AG04450 (cell line): Measurements from ENCODE around the gene ABHD15. TPM values are rescaled to one million over a fixed set of nuclear protein-coding genes. Genes with fewer than 3 reads are reported as not detected.

ENCODE experiments used
- CTCF ChIA-PET: fragments of 300-600, 350-600 bp; formaldehyde crosslinking; extraction: SDS; loops from one replicate; lab custom pipeline; 2022; ENCODE audit warnings: antibody characterized with exemption, inconsistent platforms; lab: Charles Lee
- POLR2A ChIA-PET: fragments of 350-600 bp; formaldehyde crosslinking; extraction: SDS; loops from one replicate; lab custom pipeline; 2021; ENCODE audit warnings: antibody characterized with exemption, inconsistent platforms; lab: Yijun Ruan, JAX
- DNase-seq: peaks from one replicate; pipeline ENCODE4 v3.0.0-alpha.2; 2011; ENCODE audit warnings: low read depth, low spot score
- H3K27ac ChIP-seq: one replicate; pipeline ENCODE4 v1.5.1; 2012; ENCODE audit warnings: low read depth, low read length, control low read depth
- H3K27me3 ChIP-seq: one replicate; pipeline ENCODE4 v1.6.0; 2012; ENCODE audit warnings: low read length; ENCODE audit not compliant: control insufficient read depth, insufficient read depth
- H3K4me3 ChIP-seq: 2 replicates; pipeline ENCODE4 v1.5.1; 2011; ENCODE audit warnings: mild to moderate bottlenecking, low read depth, low read length, control low read depth
- H3K9me3 ChIP-seq: 2 replicates; pipeline ENCODE4 v1.5.1; 2012; ENCODE audit warnings: low read length; ENCODE audit not compliant: control insufficient read depth, insufficient read depth
- polyA plus RNA-seq: library from polyadenylated mRNA; depleted of rRNA; stranded (reverse); fragments of >200 nt; gene quantifications from 2 replicates; pipeline ENCODE4 v1.2.3, GENCODE V29; 2011
- TF ChIP-seq, protein P1 (sequence below): IDR thresholded peaks from 2 replicates; pipeline ENCODE4 v1.5.1; 2011; ENCODE audit warnings: low read depth, low read length, control low read depth, inconsistent platforms

ABHD15 gene
- polyA plus RNA-seq, 1 experiment, result 5.4 TPM

DNA sequence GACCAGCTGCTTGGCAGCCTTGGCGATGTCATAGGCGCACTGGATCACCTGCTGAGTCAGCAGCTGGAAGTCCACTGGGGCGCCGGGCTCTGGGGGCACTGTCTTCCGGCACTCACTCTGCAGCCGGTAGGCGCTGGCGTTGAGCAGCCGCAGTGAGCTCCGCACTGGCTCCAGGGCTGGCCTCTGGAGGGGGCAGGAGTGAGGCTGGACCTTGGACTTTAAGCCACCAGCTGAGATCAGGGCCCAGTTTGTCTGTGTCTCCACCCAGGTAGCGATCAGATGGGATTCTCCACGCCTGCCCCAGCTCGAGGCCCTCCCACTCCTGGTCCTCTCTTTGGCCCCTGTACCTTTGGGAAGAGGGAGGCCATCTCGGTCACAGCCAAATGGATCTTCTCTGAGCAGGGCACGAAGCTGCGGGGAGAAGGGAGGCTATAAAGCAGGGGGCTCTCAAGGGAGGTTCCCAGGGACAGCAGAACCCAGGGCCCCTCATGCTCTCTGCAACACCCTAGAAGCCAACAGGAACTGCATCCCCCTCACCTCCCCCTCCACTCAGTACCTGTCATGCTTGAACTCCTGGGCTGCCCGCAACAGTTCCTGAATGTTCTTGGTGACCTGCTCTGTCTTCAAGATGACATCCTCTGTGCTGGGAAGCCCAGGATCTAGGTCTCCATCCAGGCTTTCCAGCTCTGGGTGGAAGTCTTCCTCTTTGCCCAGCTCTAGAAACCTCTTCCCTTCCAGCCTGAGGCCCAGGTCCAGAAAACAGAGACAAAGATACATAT lies 8.1 kb upstream of the ABHD15 start:
- no peak for DNase-seq
- ChIA-PET POLR2A (no interaction called here), CTCF (interaction anchor here (9.4 kb wide), 1 partner anchor 205 kb away, joined by 77 read pairs; no protein-coding TSS in a partner anchor)
- Histone ChIP-seq H3K27ac (no peak overlapping the region), H3K27me3 (no peaks in the 10 kb centered on the region), H3K9me3 (no peaks in the 10 kb centered on the region; the same call in 1 of the 2 replicates), H3K4me3 (no peak overlapping the region)
- TF ChIP-seq, protein P1, sequence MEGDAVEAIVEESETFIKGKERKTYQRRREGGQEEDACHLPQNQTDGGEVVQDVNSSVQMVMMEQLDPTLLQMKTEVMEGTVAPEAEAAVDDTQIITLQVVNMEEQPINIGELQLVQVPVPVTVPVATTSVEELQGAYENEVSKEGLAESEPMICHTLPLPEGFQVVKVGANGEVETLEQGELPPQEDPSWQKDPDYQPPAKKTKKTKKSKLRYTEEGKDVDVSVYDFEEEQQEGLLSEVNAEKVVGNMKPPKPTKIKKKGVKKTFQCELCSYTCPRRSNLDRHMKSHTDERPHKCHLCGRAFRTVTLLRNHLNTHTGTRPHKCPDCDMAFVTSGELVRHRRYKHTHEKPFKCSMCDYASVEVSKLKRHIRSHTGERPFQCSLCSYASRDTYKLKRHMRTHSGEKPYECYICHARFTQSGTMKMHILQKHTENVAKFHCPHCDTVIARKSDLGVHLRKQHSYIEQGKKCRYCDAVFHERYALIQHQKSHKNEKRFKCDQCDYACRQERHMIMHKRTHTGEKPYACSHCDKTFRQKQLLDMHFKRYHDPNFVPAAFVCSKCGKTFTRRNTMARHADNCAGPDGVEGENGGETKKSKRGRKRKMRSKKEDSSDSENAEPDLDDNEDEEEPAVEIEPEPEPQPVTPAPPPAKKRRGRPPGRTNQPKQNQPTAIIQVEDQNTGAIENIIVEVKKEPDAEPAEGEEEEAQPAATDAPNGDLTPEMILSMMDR, result no peak

- ChIA-PET CTCF (interaction anchor here (0.5 to 9.4 kb wide), 6 partner anchors 10 to 210 kb away, joined by 4 to 77 read pairs (median 8); no protein-coding TSS in a partner anchor), POLR2A (no interaction called here)
- H3K27me3 ChIP-seq, result no peaks in the 10 kb centered on the region
- no peaks in the 10 kb centered on the region; the same call in 1 of the 2 replicates for H3K9me3 ChIP-seq
- DNase-seq, result no peak
- H3K4me3 ChIP-seq, result no peak overlapping the region
- H3K27ac ChIP-seq, result no peak overlapping the region
- TF ChIP-seq, protein P1, result no peak
These were observed 7.3 kb upstream of the ABHD15 start for GRCh38 chr17:29573871-29574731.

DNA sequence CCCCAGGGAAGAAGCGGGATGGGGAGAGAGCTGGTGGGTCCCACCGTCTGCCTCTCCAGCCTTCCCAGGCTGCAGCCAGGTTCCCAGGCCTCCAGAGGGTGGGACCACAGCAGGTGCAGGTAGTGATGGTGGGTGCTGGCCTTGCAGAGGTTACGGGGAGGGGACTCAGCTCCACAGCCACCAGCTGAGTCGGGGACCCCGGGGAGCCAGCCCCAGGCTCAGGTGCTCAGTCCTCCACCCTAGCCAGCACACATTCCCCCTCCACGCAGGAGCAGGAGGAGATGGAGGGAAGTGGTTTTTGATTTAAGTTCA lies 6.7 kb upstream of the ABHD15 start:
- no peaks in the 10 kb centered on the region; the same call in 1 of the 2 replicates for H3K9me3 ChIP-seq
- POLR2A ChIA-PET, result no interaction called here
- CTCF ChIA-PET, result interaction anchor here (0.5 to 9.4 kb wide), 12 partner anchors 8 to 209 kb away, joined by 3 to 77 read pairs (median 6); no protein-coding TSS in a partner anchor
- H3K4me3 ChIP-seq, result no peak overlapping the region
- DNase-seq, result no peak
- H3K27ac ChIP-seq, result no peak overlapping the region
- TF ChIP-seq, protein P1, result no peak
- H3K27me3 ChIP-seq, result no peaks in the 10 kb centered on the region

- no peak for DNase-seq
- peak overlapping the region; percentile 7; the same call in 1 of the 2 replicates for H3K4me3 ChIP-seq
- POLR2A ChIA-PET, result interaction anchor here (1.0 kb wide), 1 partner anchor 43 kb away, joined by 3 read pairs; no protein-coding TSS in a partner anchor
These were observed 6.1 kb upstream of the ABHD15 start for GRCh38 chr17:29572691-29573557.

More at GRCh38 chr17:29572691-29573557, 6.1 kb upstream of the ABHD15 start:
- H3K27me3 ChIP-seq, result no peaks in the 10 kb centered on the region
- CTCF ChIA-PET, result interaction anchor here (0.5 to 9.4 kb wide), 15 partner anchors 8 to 358 kb away, joined by 3 to 77 read pairs (median 5); no protein-coding TSS in a partner anchor
- TF ChIP-seq, protein P1, result peak; percentile 61
- no peaks in the 10 kb centered on the region; the same call in 1 of the 2 replicates for H3K9me3 ChIP-seq
- H3K27ac ChIP-seq, result peak overlapping the region; percentile 57
